Measurements from ENCODE around the gene GALC. TPM values are rescaled to one million over a fixed set of nuclear protein-coding genes. Genes with fewer than 3 reads are reported as not detected.

Gene GALC
- total RNA-seq, 1 experiment from 2014 or later, result 10.7 TPM

GRCh38 chr14:87940382-87940781, 52.6 kb downstream of the GALC start:
- Mint-ChIP-seq H3K27me3 (ENCODE audit: low read depth) (no peaks in the 10 kb centered on the region), H3K4me1 (peaks cover 11% of the 10 kb centered on the region), H3K27ac (no peak overlapping the region), H3K4me3 (no peak overlapping the region), H3K9me3 (no peaks in the 10 kb centered on the region), H3K36me3 (no peaks in the 10 kb centered on the region)
- POLR2A ChIA-PET, result no interaction called here
- TF ChIP-seq FOXP1 (CRISPR knock-in tag; IDR thresholded peaks at IDR 0.05; ENCODE audit: borderline replicate concordance), result no peak
- no peak for TF ChIP-seq ZNF121 (CRISPR knock-in tag; IDR thresholded peaks at IDR 0.05)
- no peak for TF ChIP-seq RELA (CRISPR knock-in tag; IDR thresholded peaks at IDR 0.05; ENCODE audit: borderline replicate concordance)
- no peak for TF ChIP-seq MLX (CRISPR knock-in tag; IDR thresholded peaks at IDR 0.05)
- no peak for TF ChIP-seq NFATC4 (CRISPR knock-in tag; IDR thresholded peaks at IDR 0.05)
- TF ChIP-seq ZNF532 (CRISPR knock-in tag; IDR thresholded peaks at IDR 0.05; ENCODE audit: borderline replicate concordance), result no peak
- no peak for TF ChIP-seq ARID4B (CRISPR knock-in tag; IDR thresholded peaks at IDR 0.05; ENCODE audit: borderline replicate concordance)
- no peak for TF ChIP-seq AFF4 (CRISPR knock-in tag; IDR thresholded peaks at IDR 0.05; ENCODE audit: borderline replicate concordance)
- no peak for TF ChIP-seq STAT6 (CRISPR knock-in tag; conservative IDR thresholded peaks at IDR 0.05; ENCODE audit: low read depth)
- TF ChIP-seq EMX1 (CRISPR knock-in tag; IDR thresholded peaks at IDR 0.05), result no peak
- TF ChIP-seq TCF7 (CRISPR knock-in tag; IDR thresholded peaks at IDR 0.05; ENCODE audit: low read depth), result no peak
- TF ChIP-seq IRF2 (CRISPR knock-in tag; IDR thresholded peaks at IDR 0.05; ENCODE audit: borderline replicate concordance, low read depth), result no peak
- no peak for TF ChIP-seq ZNF138 (CRISPR knock-in tag; conservative IDR thresholded peaks at IDR 0.05)
- TF ChIP-seq PRDM15 (CRISPR knock-in tag; IDR thresholded peaks at IDR 0.05), result no peak
- TF ChIP-seq JUN (CRISPR knock-in tag; IDR thresholded peaks at IDR 0.05), result no peak
- TF ChIP-seq FOXJ3 (CRISPR knock-in tag; IDR thresholded peaks at IDR 0.05; ENCODE audit: borderline replicate concordance), result no peak
- no peak for ATAC-seq
- CTCF ChIA-PET, result no interaction called here
- DNase-seq (ENCODE audit: low spot score), result no peak

Data from WTC11 (cell line).